Activated naive CD4-positive, alpha-beta T cell treated with anti-CD3 and anti-CD28 coated beads for 36 hours (primary cell): ENCODE results near the gene ZNF853. TPM values are rescaled to one million over a fixed set of nuclear protein-coding genes. Genes with fewer than 3 reads are reported as not detected.
A peak's percentile ranks its signal among the peaks of the same experiment; 100 is the strongest.
"Not testable (repeated sequence)": the region's sequence is repeated elsewhere in the genome, so short reads cannot be mapped to it uniquely, and the experiment has no call there.

ENCODE experiments used
- CTCF ChIA-PET: fragments of 350-600 bp; sonication (Branson Sonifier 250); formaldehyde crosslinking; loops from one replicate; lab custom pipeline; 2021; ENCODE audit warnings: antibody characterized with exemption; lab: Charles Lee
- DNase-seq: peaks from one replicate; pipeline ENCODE4 v3.0.0-alpha.2; 2020
- H3K27ac Mint-ChIP-seq: one replicate; pipeline ENCODE4 v1.8.0; 2021; ENCODE audit warnings: mild to moderate bottlenecking, mixed read lengths
- H3K27me3 Mint-ChIP-seq: one replicate; pipeline ENCODE4 v1.8.0; 2021; ENCODE audit warnings: low read depth, mixed read lengths
- H3K36me3 Mint-ChIP-seq: one replicate; pipeline ENCODE4 v1.8.0; 2021; ENCODE audit warnings: low read depth, mixed read lengths
- H3K4me1 Mint-ChIP-seq: one replicate; pipeline ENCODE4 v1.8.0; 2021; ENCODE audit warnings: low read depth, mixed read lengths
- H3K4me3 Mint-ChIP-seq: one replicate; pipeline ENCODE4 v1.8.0; 2021; ENCODE audit warnings: mild to moderate bottlenecking, moderate library complexity, mixed read lengths
- H3K9me3 Mint-ChIP-seq: one replicate; pipeline ENCODE4 v1.8.0; 2021; ENCODE audit warnings: mixed read lengths
- intact Hi-C: fragments of 100-400 bp; cut with micrococcal nuclease; formaldehyde crosslinking; loops from one replicate; pipeline ENCODE4 v1.15.1; 2023
- total RNA-seq, 2 experiments: library from RNA; stranded (reverse); gene quantifications; one replicate each; pipeline ENCODE4 v1.2.3, GENCODE V29; 2021

The ZNF853 gene
- total RNA-seq, 2 experiments from 2014 or later, result 0.69 to 0.91 TPM

DNA sequence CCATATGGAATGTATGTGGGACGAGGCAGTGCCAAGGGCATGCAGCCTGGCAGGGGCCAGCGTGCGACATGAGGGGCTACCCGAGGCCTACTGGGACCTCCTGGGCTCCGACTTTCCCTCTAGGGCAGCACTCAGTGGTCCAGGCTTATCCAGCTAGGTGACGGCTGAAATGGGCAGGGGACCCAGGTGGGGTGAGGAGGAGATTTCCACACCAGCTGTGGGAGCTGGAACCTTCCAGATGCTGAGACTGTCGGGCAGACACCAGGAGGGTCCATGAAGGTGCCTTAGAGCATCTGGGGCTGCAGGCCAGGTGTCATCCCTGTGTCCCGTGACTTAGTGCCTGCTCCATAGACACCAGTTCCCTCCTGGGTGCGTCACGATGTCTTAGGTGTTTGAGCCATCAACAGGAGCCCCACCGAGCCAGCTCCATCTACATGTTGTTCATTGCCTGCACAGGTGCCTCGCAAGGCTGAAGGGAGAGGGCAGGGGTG is 35.2 kb downstream of the ZNF853 start:
- no peak overlapping the region for H3K4me3 Mint-ChIP-seq
- no peak for DNase-seq
- no peaks in the 10 kb centered on the region for H3K4me1 Mint-ChIP-seq
- intact Hi-C loops, result no loop called here
- peaks cover 57% of the 10 kb centered on the region for H3K36me3 Mint-ChIP-seq
- peaks cover 5% of the 10 kb centered on the region for H3K9me3 Mint-ChIP-seq
- no peaks in the 10 kb centered on the region for H3K27me3 Mint-ChIP-seq
- CTCF ChIA-PET, result no interaction called here
- H3K27ac Mint-ChIP-seq, result no peak overlapping the region

DNA sequence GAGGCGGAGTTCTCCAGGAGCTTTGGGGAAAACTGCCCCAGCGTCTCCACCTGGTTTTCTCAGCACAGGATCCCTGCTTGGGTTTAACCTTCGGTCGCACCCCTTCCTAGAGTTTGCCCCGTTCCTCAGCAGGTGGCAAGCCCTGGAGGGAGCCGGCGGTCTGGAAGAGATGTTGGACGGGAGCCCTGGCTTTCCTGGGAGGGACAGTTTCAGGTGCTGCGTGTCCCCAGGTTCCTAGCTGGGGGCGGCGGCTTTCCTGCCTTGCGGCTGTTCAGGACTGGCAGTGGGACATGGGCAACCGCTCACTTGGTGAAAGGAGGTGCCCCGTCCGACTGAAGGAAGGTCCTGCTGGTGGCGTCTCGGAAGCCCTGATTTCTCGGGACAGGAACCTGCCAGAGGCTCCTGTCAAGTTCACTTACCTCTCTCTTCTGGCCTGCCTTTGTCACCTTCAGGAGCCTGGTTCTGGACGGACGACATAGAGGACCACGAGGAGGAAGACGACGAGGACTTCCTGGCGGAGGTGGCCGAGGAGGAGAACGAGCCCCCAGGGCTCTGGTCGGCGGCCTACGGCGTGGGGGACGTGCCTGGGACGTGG is 36.5 kb downstream of the ZNF853 start:
- Mint-ChIP-seq H3K4me1 (no peaks in the 10 kb centered on the region), H3K4me3 (no peak overlapping the region), H3K27ac (no peak overlapping the region), H3K27me3 (no peaks in the 10 kb centered on the region), H3K36me3 (peaks cover 49% of the 10 kb centered on the region), H3K9me3 (peaks cover 5% of the 10 kb centered on the region)
- CTCF ChIA-PET, result no interaction called here
- intact Hi-C loops, result no loop called here
- no peak for DNase-seq

DNA sequence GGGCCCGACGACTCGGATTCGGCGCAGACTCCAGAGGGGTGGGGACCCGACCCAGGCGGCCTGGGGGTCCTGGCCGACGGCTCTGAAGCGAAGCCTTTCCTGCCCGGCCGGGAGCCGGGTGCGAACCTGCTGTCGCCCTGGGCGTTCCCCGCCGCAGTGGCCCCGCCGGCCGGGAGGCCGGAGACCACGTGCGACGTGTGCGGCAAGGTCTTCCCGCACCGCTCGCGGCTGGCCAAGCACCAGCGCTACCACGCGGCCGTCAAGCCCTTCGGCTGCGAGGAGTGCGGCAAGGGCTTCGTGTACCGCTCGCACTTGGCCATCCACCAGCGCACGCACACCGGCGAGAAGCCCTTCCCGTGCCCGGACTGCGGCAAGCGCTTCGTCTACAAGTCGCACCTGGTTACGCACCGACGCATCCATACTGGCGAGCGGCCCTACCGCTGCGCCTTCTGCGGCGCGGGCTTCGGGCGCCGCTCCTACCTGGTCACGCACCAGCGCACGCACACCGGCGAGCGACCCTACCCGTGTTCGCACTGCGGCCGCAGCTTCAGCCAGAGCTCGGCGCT is 37.1 kb downstream of the ZNF853 start:
- no peak for DNase-seq
- peaks cover 45% of the 10 kb centered on the region for H3K36me3 Mint-ChIP-seq
- intact Hi-C loops, result no loop called here
- H3K9me3 Mint-ChIP-seq, result peaks cover 5% of the 10 kb centered on the region
- no peak overlapping the region for H3K27ac Mint-ChIP-seq
- no peak overlapping the region for H3K4me3 Mint-ChIP-seq
- CTCF ChIA-PET, result no interaction called here
- H3K27me3 Mint-ChIP-seq, result no peaks in the 10 kb centered on the region
- H3K4me1 Mint-ChIP-seq, result no peaks in the 10 kb centered on the region

DNA sequence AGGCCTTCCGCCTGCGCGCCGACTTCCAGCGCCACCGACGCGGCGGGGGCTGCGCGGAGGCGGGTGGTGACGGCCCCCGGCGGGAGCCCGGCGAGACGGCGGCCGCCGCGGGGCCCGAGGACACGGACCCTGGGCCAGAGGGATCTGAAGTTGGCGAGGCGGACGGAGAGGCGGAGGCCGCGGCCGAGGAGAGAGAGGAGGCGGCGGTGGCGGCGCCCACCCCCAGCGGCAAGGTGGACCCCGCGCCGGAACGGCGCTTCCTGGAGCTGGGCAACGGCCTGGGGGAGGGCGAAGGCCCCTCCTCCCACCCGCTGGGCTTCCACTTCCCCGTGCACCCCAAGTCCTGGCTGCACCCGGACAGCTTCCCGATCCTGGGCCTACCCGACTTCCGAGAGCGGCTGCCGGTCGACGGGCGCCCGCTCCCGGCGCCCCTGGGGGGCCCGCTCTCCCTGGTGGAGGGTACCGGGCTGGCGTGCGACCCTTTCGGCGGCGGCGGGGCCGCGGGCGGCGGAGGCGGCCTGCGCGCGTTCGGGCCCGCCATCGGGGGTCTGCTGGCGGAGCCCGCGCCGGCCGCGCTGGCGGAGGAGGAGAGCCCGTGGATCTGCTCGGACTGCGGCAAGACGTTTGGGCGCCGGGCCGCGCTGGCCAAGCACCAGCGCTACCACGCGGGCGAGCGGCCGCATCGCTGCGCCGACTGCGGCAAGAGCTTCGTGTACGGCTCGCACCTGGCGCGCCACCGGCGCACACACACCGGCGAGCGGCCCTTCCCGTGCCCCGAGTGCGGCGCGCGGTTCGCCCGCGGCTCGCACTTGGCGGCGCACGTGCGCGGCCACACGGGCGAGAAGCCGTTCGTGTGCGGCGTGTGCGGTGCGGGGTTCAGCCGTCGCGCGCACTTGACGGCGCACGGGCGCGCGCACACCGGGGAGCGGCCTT is 37.9 kb downstream of the ZNF853 start:
- Mint-ChIP-seq H3K27me3 (no peaks in the 10 kb centered on the region), H3K4me1 (no peaks in the 10 kb centered on the region), H3K36me3 (peaks cover 41% of the 10 kb centered on the region), H3K27ac (no peak overlapping the region), H3K9me3 (peaks cover 5% of the 10 kb centered on the region), H3K4me3 (no peak overlapping the region)
- CTCF ChIA-PET, result no interaction called here
- intact Hi-C loops, result no loop called here
- no peak for DNase-seq

DNA sequence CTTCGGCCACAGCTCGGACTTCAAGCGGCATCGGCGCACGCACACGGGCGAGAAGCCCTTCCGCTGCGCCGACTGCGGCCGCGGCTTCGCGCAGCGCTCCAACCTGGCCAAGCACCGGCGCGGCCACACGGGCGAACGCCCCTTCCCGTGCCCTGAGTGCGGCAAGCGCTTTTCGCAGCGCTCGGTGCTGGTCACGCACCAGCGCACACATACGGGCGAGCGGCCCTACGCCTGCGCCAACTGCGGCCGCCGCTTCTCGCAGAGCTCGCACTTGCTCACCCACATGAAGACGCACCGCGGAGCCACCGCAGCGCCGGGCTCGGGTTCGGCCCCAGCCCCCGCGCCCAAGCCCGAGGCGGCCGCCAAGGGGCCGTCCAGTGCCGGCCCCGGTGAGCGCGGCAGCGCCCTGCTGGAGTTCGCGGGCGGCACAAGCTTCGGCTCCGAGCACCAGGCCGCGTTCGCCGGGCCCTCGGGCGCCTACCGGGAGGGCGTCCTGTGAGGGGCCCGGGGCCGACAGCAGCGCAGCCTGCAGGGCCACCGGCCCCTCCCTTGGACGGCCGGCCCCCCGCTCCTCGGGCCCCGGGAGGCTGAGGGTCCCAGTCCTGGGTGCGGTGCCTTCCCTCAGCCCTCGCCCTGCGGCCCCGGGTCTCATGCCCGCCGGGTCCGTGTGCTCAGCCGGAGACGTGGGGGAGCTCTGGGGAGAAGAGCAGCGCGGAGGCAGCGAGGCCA is 38.9 kb downstream of the ZNF853 start:
- peaks cover 37% of the 10 kb centered on the region for H3K36me3 Mint-ChIP-seq
- H3K27me3 Mint-ChIP-seq, result no peaks in the 10 kb centered on the region
- H3K4me3 Mint-ChIP-seq, result no peak overlapping the region
- intact Hi-C loops, result no loop called here
- CTCF ChIA-PET, result no interaction called here
- H3K27ac Mint-ChIP-seq, result no peak overlapping the region
- H3K4me1 Mint-ChIP-seq, result peaks cover 7% of the 10 kb centered on the region
- peaks cover 5% of the 10 kb centered on the region for H3K9me3 Mint-ChIP-seq
- no peak for DNase-seq

DNA sequence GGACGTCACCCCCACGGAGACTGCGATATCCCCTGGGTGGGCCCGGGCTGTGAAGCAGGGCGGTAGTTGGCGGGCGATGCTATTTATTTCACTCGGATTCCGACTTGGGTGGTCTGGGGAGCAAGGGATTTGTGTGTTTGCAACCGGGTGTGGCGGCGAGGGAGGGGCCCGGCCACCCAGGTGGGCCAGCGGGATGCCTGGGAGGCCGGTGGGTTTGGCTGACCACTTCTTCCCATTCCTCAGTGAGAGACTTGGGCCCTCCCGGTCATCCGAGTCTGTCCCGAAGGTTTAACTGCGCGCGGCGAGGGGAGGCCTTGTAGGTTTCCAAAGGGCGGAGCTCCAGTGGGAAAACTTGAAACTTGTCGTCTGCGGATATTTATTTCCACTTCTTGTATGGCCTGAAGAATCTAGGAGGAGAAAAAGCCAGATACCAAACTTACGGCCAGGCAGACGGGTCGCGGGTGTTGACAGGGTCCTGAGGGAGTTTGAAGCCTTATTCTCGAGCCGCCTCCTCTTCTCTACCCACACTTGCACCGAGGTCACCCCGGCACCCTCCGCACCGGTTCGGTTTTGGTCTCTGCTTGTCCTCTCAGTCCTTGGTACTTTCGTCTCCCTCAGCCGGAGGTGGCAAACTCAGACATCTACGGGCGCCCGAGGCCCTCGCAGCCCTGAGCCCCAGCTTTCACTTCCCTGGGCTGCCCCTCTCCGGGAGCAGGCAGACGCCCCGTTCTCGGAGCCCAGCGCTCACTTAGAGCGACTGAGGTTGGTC is 39.6 kb downstream of the ZNF853 start:
- Mint-ChIP-seq H3K27ac (no peak overlapping the region), H3K4me3 (no peak overlapping the region)

DNA sequence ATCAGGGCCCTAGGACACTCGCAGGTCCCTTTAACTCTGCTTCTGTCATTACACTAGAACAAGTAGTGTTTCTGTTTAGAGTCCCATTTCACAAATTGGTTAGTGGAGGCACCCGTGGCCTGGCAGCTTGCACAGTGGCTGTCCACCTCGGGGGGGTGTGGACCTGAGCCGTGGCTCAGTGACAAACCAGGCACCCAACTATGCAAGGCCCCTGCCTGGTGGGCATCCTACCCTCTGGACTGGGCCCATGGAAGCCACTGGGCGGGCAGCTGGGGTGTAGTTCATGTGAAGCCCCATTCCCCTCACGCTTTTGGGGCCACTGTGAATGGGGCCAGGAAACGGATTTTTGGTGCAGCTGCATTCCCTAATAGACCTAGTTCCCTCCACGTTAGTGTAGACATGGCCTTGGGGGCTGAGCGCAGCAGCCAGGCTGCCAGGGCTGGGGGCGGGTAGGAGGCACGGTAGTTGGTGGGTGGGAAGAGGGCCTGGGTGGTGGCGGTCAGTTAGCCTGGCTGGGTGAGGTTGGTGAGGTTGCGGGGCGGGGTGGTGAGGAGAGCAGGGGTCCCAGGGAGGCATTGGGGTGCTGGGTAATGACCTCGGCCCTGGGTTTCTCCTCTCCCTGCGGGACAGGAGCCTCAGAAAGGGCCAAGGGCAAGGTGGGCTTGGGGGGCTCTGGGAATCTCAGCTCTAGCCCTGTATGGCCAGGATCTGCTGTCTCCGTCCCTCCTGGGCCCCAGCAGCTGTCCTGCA is 40.4 kb downstream of the ZNF853 start:
- no peak overlapping the region for H3K27ac Mint-ChIP-seq

More for the DNA sequence above, 39.6 kb downstream of the ZNF853 start:
- DNase-seq, result no peak
- peaks cover 30% of the 10 kb centered on the region for H3K36me3 Mint-ChIP-seq
- no peaks in the 10 kb centered on the region for H3K27me3 Mint-ChIP-seq
- peaks cover 5% of the 10 kb centered on the region for H3K9me3 Mint-ChIP-seq
- peaks cover 10% of the 10 kb centered on the region for H3K4me1 Mint-ChIP-seq
- intact Hi-C loops, result no loop called here
- CTCF ChIA-PET, result no interaction called here

DNA sequence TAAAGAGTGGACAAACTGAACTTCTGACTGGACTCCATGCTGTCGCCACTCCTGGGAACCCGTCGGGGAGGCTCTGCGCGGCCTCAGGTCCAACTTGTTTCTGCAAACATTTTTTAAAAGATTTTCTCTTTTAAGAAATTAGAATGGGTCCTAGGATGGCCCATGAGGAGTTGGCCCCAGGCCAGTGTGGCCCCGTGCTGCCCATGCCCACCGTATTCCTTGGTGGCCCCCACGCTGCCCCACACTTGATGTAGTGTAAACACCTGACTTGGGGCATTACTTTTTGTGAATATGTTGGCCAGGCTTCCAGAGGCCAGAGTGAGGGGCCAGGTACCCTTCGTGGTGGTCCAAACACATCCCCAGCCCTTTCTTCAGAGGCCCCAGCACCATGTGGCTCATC is 41.0 kb downstream of the ZNF853 start:
- CTCF ChIA-PET, result no interaction called here
- Mint-ChIP-seq H3K4me3 (no peak overlapping the region), H3K27me3 (no peaks in the 10 kb centered on the region), H3K9me3 (no peaks in the 10 kb centered on the region), H3K4me1 (peaks cover 10% of the 10 kb centered on the region), H3K36me3 (peaks cover 16% of the 10 kb centered on the region), H3K27ac (no peak overlapping the region)
- no peak for DNase-seq
- intact Hi-C loops, result no loop called here

More for the DNA sequence above, 40.4 kb downstream of the ZNF853 start:
- no peak overlapping the region for H3K4me3 Mint-ChIP-seq
- peaks cover 3% of the 10 kb centered on the region for H3K9me3 Mint-ChIP-seq
- H3K36me3 Mint-ChIP-seq, result peaks cover 22% of the 10 kb centered on the region
- intact Hi-C loops, result no loop called here
- CTCF ChIA-PET, result no interaction called here
- H3K27me3 Mint-ChIP-seq, result no peaks in the 10 kb centered on the region
- peaks cover 10% of the 10 kb centered on the region for H3K4me1 Mint-ChIP-seq
- no peak for DNase-seq

DNA sequence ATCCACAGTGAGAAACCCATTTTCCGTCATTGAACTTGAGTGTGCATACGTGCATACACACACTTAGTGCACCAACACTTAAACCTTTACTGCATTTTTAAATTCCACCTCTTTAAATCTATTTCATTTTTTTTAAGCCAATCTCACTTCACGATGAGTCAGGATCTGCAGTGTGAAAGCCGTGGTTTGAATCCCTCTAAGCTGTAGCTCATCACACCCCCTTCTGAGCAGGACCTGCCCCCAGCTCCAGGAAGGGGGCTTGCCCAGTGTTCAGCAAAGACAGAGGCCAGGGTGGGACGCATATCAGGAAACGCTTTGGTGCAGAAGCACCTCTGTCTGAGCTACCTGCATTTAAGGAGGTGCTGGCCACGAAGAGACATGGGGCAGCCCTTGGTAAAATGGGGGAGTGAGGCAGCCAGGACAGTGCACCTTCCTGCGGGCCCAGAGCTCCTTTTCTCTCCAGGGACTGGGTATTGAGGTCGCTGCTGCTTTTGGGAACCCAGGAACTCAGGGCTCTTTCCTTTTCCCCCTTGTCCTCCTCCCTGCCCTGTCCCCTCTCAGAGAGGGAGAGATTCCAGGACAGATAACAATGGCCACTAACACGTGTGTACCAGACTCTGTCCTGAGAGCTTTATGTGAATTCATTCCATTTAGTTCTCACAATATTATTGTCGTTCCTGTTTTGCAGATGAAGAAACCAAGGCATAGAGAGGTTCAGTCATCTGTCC is 43.4 kb downstream of the ZNF853 start:
- CTCF ChIA-PET, result interaction anchor here (0.7 kb wide), 2 partner anchors 19 to 27 kb away, joined by 4 read pairs; no protein-coding TSS in a partner anchor
- H3K27ac Mint-ChIP-seq, result no peak overlapping the region
- peaks cover 9% of the 10 kb centered on the region for H3K36me3 Mint-ChIP-seq
- H3K4me1 Mint-ChIP-seq, result peaks cover 10% of the 10 kb centered on the region
- H3K27me3 Mint-ChIP-seq, result no peaks in the 10 kb centered on the region
- no peak overlapping the region for H3K4me3 Mint-ChIP-seq
- no peaks in the 10 kb centered on the region for H3K9me3 Mint-ChIP-seq
- intact Hi-C loops, result no loop called here
- peak; percentile 29 for DNase-seq

DNA sequence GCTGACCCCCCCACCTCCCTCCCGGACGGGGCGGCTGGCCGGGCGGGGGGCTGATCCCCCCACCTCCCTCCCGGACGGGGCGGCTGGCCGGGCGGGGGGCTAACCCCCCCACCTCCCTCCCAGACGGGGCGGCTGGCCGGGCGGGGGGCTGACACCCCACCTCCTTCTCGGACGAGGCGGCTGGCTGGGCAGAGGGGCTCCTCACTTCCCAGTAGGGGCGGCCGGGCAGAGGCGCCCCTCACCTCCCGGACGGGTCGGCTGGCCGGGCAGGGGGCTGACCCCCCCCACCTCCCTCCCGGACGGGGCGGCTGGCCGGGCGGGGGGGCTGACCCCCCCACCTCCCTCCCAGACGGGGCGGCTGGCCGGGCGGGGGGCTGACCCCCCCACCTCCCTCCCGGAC is 55.4 kb downstream of the ZNF853 start:
- peaks cover 52% of the 10 kb centered on the region for H3K9me3 Mint-ChIP-seq
- DNase-seq, H3K27ac Mint-ChIP-seq, H3K4me1 Mint-ChIP-seq, intact Hi-C loops, H3K4me3 Mint-ChIP-seq, H3K27me3 Mint-ChIP-seq, CTCF ChIA-PET: not testable (repeated sequence)
- H3K36me3 Mint-ChIP-seq, result peaks cover 25% of the 10 kb centered on the region
